Panc1 (cell line): ENCODE data around the gene CLRN1. TPM values are rescaled to one million over a fixed set of nuclear protein-coding genes. Genes with fewer than 3 reads are reported as not detected.

Experiments
- ATAC-seq: fragments of 200-7000 bp; cut with Tn5 transposase; 2 replicates; pipeline ENCODE4 v1.9.1; 2020; ENCODE audit warnings: mild to moderate bottlenecking, moderate library complexity
- BruUV-seq: library from RNA; stranded (reverse); fragments of 400-500 nt; replicated peaks from 2 replicates; lab custom pipeline; 2021; lab: Mats Ljungman, UMichigan
- CTCF ChIA-PET: fragments of 300-600 bp; sonication (Branson Sonifier 250); formaldehyde crosslinking; loops from one replicate; lab custom pipeline; 2022; ENCODE audit warnings: antibody characterized with exemption; lab: Charles Lee
- POLR2A ChIA-PET: fragments of 300-600 bp; sonication (Branson Sonifier 250); formaldehyde crosslinking; loops from one replicate; lab custom pipeline; 2022; ENCODE audit warnings: antibody characterized with exemption; lab: Charles Lee
- DNase-seq: peaks from one replicate; pipeline ENCODE4 v3.0.0-alpha.2; 2010; ENCODE audit warnings: low read depth, low spot score
- H3K27ac ChIP-seq: 2 replicates; pipeline ENCODE4 v1.5.1; 2011; ENCODE audit warnings: mild to moderate bottlenecking, low read length, inconsistent platforms
- H3K27me3 ChIP-seq: fragments of 200-500 bp; sonication (Bioruptor generic); 2 replicates; pipeline ENCODE4 v1.6.0; 2014; ENCODE audit warnings: low read length, inconsistent platforms; ENCODE audit not compliant: control insufficient read depth, insufficient read depth
- H3K36me3 ChIP-seq: fragments of 200-500 bp; sonication (Bioruptor generic); 2 replicates; pipeline ENCODE4 v1.5.1; 2014; ENCODE audit warnings: inconsistent platforms, mild to moderate bottlenecking, low read length, moderate library complexity; ENCODE audit not compliant: control insufficient read depth, insufficient read depth
- H3K4me1 ChIP-seq: 2 replicates; pipeline ENCODE4 v1.5.1; 2011; ENCODE audit warnings: inconsistent platforms, mild to moderate bottlenecking, low read length, moderate library complexity; ENCODE audit not compliant: control insufficient read depth, insufficient read depth
- H3K4me3 ChIP-seq, 2 experiments: 2 replicates each; pipeline ENCODE4 v1.5.1; 2011 to 2012; ENCODE audit warnings: low read depth in 2 of 2, low read length in 2 of 2, mild to moderate bottlenecking in 2 of 2, inconsistent platforms in 1 of 2, moderate library complexity in 1 of 2
- H3K9me3 ChIP-seq: fragments of 200-500 bp; sonication (Bioruptor generic); 2 replicates; pipeline ENCODE4 v1.5.1; 2014; ENCODE audit warnings: low read depth, mild to moderate bottlenecking, inconsistent platforms, low read length, moderate library complexity; ENCODE audit not compliant: control insufficient read depth, insufficient read depth
- CTCF ChIP-seq: fragments of 450-650 bp; IDR thresholded peaks from 2 replicates; pipeline ENCODE4 v1.5.1; 2017; ENCODE audit warnings: mild to moderate bottlenecking
- POLR2AphosphoS5 ChIP-seq: IDR thresholded peaks from 2 replicates; pipeline ENCODE4 v1.6.1; 2012; ENCODE audit warnings: mild to moderate bottlenecking, low read depth, low read length, moderate library complexity
- SIN3A ChIP-seq: IDR thresholded peaks from 2 replicates; pipeline ENCODE4 v1.6.1; 2012; ENCODE audit warnings: low read depth, mild to moderate bottlenecking, low read length, moderate library complexity, borderline replicate concordance; ENCODE audit not compliant: insufficient read depth
- TCF7L2 ChIP-seq: IDR thresholded peaks from 2 replicates; pipeline ENCODE4 v1.6.1; 2011; ENCODE audit warnings: mild to moderate bottlenecking, low read depth, low read length, inconsistent platforms
- in situ Hi-C: cut with HindIII; loops from 2 replicates; pipeline ENCODE4 v1.10.0; 2016; ENCODE audit warnings: low sequenced_read_pairs, low pct_unique_long_range_greater_than_20kb
- intact Hi-C: fragments of 100-400 bp; cut with micrococcal nuclease; formaldehyde crosslinking; loops from one replicate; pipeline ENCODE4 v1.10.0; 2022; ENCODE audit not compliant: unreplicated experiment
- total RNA-seq: library from RNA; stranded (reverse); gene quantifications from one replicate; pipeline ENCODE4 v1.2.1, GENCODE V29; 2021; ENCODE audit not compliant: unreplicated experiment
- TF ChIP-seq, protein P1 (sequence below), 2 experiments: IDR thresholded peaks; 2 replicates each; pipeline ENCODE4 v1.6.1; 2011 to 2012; ENCODE audit warnings: low read depth in 2 of 2, control low read depth in 1 of 2, low read length in 1 of 2, mild to moderate bottlenecking in 1 of 2, moderate library complexity in 1 of 2; ENCODE audit not compliant: insufficient read depth in 1 of 2

Gene CLRN1
- total RNA-seq, 1 experiment from 2014 or later, result not detected

DNA sequence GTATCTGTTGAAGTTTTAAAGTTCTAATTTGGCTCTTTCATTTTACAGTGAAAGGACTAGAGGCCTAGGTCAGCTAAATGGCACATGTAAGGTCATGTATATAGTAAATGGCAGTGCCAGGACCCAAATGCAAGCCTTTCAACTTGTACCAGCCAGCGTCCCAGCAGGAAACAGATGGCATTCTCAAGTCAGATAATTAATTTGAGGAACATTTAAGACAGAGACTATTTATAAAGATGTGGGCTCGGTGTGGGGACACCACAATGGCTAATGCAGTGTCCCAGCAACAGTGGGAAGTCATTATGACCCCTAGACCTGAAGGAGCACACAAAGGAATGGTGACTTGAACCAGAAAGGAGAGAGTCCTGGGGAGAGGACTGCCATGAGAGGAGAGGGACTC, 73.4 kb downstream of the CLRN1 start:
- in situ Hi-C loops (no loop called here), intact Hi-C loops (no loop called here)
- Histone ChIP-seq H3K9me3 (no peaks in the 10 kb centered on the region), H3K4me1 (no peaks in the 10 kb centered on the region), H3K4me3 (no peak overlapping the region), H3K27me3 (peaks cover 43% of the 10 kb centered on the region), H3K36me3 (no peaks in the 10 kb centered on the region), H3K27ac (no peak overlapping the region)
- no peak for ATAC-seq
- no peak for TF ChIP-seq TCF7L2
- TF ChIP-seq, protein P1, sequence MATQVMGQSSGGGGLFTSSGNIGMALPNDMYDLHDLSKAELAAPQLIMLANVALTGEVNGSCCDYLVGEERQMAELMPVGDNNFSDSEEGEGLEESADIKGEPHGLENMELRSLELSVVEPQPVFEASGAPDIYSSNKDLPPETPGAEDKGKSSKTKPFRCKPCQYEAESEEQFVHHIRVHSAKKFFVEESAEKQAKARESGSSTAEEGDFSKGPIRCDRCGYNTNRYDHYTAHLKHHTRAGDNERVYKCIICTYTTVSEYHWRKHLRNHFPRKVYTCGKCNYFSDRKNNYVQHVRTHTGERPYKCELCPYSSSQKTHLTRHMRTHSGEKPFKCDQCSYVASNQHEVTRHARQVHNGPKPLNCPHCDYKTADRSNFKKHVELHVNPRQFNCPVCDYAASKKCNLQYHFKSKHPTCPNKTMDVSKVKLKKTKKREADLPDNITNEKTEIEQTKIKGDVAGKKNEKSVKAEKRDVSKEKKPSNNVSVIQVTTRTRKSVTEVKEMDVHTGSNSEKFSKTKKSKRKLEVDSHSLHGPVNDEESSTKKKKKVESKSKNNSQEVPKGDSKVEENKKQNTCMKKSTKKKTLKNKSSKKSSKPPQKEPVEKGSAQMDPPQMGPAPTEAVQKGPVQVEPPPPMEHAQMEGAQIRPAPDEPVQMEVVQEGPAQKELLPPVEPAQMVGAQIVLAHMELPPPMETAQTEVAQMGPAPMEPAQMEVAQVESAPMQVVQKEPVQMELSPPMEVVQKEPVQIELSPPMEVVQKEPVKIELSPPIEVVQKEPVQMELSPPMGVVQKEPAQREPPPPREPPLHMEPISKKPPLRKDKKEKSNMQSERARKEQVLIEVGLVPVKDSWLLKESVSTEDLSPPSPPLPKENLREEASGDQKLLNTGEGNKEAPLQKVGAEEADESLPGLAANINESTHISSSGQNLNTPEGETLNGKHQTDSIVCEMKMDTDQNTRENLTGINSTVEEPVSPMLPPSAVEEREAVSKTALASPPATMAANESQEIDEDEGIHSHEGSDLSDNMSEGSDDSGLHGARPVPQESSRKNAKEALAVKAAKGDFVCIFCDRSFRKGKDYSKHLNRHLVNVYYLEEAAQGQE (IDR thresholded peaks at IDR 0.05; ENCODE audit: insufficient read depth in 1 of 2, low read depth in 2 of 2, low read length in 1 of 2), result no peak
- TF ChIP-seq POLR2AphosphoS5, result no peak
- TF ChIP-seq CTCF, result no peak
- no peak for TF ChIP-seq SIN3A
- ChIA-PET POLR2A (no interaction called here), CTCF (no interaction called here)
- no peak for DNase-seq
- no TSS peak for BruUV-seq

DNA sequence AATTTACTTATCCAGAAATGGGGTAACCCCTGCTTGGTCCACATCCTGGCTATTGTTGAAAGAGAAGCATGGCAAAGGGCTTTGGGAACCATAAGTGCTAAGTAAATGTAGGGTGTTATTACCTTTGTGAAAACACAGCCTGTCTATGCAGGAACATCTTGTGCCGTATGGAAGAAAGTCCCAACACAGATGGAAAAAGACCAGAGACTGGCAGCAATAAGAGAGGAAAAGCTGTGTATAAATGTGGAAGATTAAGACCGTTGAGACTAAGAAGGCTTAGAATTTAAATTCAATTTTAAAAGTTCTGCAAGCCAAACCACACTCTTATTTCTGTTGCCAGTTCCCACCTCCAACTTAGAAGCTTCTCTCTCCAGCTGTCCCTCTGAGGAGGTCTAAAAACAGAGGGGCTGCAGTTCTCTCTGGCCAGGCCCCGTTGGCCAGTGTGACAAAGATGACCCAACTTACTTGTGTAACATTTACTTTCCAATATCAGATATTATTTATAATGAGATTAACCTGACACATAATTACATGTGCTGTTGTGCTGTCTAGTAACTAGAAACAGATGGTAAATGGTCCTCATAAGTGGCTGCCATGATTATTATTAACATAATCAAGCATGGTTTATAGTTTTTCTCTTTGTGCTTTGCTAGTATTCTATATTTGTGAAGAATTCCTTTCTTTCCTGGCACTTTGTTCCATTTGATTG, 74.3 kb downstream of the CLRN1 start:
- ChIA-PET POLR2A (no interaction called here), CTCF (no interaction called here)
- H3K27ac ChIP-seq, result no peak overlapping the region
- H3K9me3 ChIP-seq, result no peaks in the 10 kb centered on the region
- H3K27me3 ChIP-seq, result peaks cover 34% of the 10 kb centered on the region
- H3K4me3 ChIP-seq, result no peak overlapping the region
- TF ChIP-seq CTCF (no peak), SIN3A (no peak), POLR2AphosphoS5 (no peak), TCF7L2 (no peak)
- TF ChIP-seq, protein P1 (IDR thresholded peaks at IDR 0.05; ENCODE audit: insufficient read depth in 1 of 2, low read depth in 2 of 2, low read length in 1 of 2), result no peak
- BruUV-seq, result no TSS peak
- intact Hi-C loops, result no loop called here
- in situ Hi-C loops, result no loop called here
- H3K4me1 ChIP-seq, result no peaks in the 10 kb centered on the region
- no peaks in the 10 kb centered on the region for H3K36me3 ChIP-seq
- ATAC-seq (no peak), DNase-seq (no peak)
